Measurements from ENCODE around the gene OSBPL9. TPM values are rescaled to one million over a fixed set of nuclear protein-coding genes. Genes with fewer than 3 reads are reported as not detected.

OSBPL9 gene
- total RNA-seq, 1 experiment from 2014 or later, result 52.6 TPM

DNA sequence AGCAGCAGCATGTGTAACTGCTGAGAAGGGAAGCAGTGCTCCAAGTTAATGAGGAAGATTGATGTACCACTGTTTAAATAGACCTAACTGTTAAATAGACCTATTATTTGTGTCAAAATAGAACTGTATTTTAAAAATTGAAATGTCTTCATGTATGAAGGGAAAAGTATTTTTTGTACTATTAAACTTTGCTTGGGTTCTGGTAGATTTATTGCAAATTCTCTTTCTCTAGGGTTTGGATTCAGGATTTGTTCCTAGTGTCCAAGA lies 128.3 kb downstream of the OSBPL9 start:
- ATAC-seq, result no peak
- no peak overlapping the region for H3K4me3 ChIP-seq (replicated peaks in 1 of 2; ENCODE audit: low read depth in 1 of 2, low read length in 2 of 2)
- H3K27me3 ChIP-seq (ENCODE audit: insufficient read depth, low read length), result no peaks in the 10 kb centered on the region
- no TSS peak for BruUV-seq (replicated peaks)
- ChIA-PET POLR2A (no interaction called here), CTCF (no interaction called here), RAD21 (ENCODE audit: low non-redundant PET in 1 of 2, low total read pairs in 2 of 2, uncharacterized antibody in 2 of 2, unreplicated experiment in 2 of 2) (no interaction called here)
- H3K4me2 ChIP-seq (ENCODE audit: low read length), result no peak overlapping the region
- no peak overlapping the region for H3K9ac ChIP-seq (ENCODE audit: low read length)
- no peak overlapping the region for H3K27ac ChIP-seq (ENCODE audit: low read depth, low read length)
- no peaks in the 10 kb centered on the region for H3K36me3 ChIP-seq (ENCODE audit: control insufficient read depth in 1 of 2, insufficient read depth in 2 of 2, low read length in 2 of 2)
- H4K20me1 ChIP-seq (ENCODE audit: insufficient read depth), result no peaks in the 10 kb centered on the region; the same call in 1 of the 2 replicates
- H3K79me2 ChIP-seq (ENCODE audit: insufficient read depth, low read length), result peaks cover 25% of the 10 kb centered on the region
- H3K4me1 ChIP-seq (ENCODE audit: control insufficient read depth in 1 of 2, insufficient read depth in 2 of 2, low read length in 2 of 2), result no peaks in the 10 kb centered on the region
- no peaks in the 10 kb centered on the region for H3K9me2 ChIP-seq (ENCODE audit: insufficient read depth)
- intact Hi-C loops (cut with micrococcal nuclease), result no loop called here
- H3K9me3 ChIP-seq (ENCODE audit: control insufficient read depth in 1 of 2, insufficient read depth in 1 of 2, low read depth in 1 of 2, low read length in 2 of 2), result no peaks in the 10 kb centered on the region
- no peak overlapping the region for H2AFZ ChIP-seq (ENCODE audit: low read depth, low read length, poor library complexity, severe bottlenecking)
- TF ChIP-seq ELF1 (IDR thresholded peaks at IDR 0.05; ENCODE audit: borderline replicate concordance, low read depth) (no peak), ZNF274 (IDR thresholded peaks at IDR 0.05; ENCODE audit: low read depth, low read length) (no peak), SRF (IDR thresholded peaks at IDR 0.05; ENCODE audit: low read depth) (no peak), EGR1 (IDR thresholded peaks at IDR 0.05; ENCODE audit: low read depth) (no peak), TCF7L2 (IDR thresholded peaks at IDR 0.05; ENCODE audit: borderline replicate concordance, extremely low read depth, insufficient read depth, insufficient read length) (no peak), YY1 (IDR thresholded peaks at IDR 0.05; ENCODE audit: extremely low read depth, insufficient replicate concordance, low read depth, low read length) (no peak), EZH2phosphoT487 (IDR thresholded peaks at IDR 0.05; ENCODE audit: borderline replicate concordance) (no peak)
- TF ChIP-seq, protein P1, sequence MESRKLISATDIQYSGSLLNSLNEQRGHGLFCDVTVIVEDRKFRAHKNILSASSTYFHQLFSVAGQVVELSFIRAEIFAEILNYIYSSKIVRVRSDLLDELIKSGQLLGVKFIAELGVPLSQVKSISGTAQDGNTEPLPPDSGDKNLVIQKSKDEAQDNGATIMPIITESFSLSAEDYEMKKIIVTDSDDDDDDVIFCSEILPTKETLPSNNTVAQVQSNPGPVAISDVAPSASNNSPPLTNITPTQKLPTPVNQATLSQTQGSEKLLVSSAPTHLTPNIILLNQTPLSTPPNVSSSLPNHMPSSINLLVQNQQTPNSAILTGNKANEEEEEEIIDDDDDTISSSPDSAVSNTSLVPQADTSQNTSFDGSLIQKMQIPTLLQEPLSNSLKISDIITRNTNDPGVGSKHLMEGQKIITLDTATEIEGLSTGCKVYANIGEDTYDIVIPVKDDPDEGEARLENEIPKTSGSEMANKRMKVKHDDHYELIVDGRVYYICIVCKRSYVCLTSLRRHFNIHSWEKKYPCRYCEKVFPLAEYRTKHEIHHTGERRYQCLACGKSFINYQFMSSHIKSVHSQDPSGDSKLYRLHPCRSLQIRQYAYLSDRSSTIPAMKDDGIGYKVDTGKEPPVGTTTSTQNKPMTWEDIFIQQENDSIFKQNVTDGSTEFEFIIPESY (IDR thresholded peaks at IDR 0.05; ENCODE audit: extremely low read depth, insufficient replicate concordance, low read length), result no peak
- no peak for DNase-seq (ENCODE audit: low read depth, low spot score)

DNA sequence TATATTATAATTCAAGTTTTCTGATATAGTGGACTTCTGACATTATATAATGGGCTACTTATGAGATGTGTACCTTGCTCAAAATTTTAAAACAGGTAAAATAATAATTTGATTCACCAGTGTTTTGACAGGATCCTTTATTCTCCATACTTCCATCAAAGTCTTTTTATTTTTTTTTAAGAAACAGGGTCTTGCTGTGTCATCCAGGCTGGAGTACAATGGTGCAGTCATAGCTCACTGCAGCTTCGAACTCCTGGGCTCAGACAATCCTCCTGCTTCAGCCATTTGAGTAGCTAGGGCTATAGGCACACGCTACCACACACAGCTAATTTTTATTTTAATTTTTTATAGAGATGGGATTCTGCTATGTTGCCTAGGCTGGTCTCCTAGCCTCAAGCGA lies 132.3 kb downstream of the OSBPL9 start:
- DNase-seq (ENCODE audit: low read depth, low spot score) (no peak), ATAC-seq (no peak)
- Histone ChIP-seq H4K20me1 (ENCODE audit: insufficient read depth) (no peaks in the 10 kb centered on the region; the same call in 1 of the 2 replicates), H3K27me3 (ENCODE audit: insufficient read depth, low read length) (no peaks in the 10 kb centered on the region), H3K4me1 (ENCODE audit: control insufficient read depth in 1 of 2, insufficient read depth in 2 of 2, low read length in 2 of 2) (no peaks in the 10 kb centered on the region), H3K9ac (ENCODE audit: low read length) (no peak overlapping the region), H3K4me3 (replicated peaks in 1 of 2; ENCODE audit: low read depth in 1 of 2, low read length in 2 of 2) (no peak overlapping the region), H3K79me2 (ENCODE audit: insufficient read depth, low read length) (peaks cover 7% of the 10 kb centered on the region; the same call in 1 of the 2 replicates), H3K4me2 (ENCODE audit: low read length) (no peak overlapping the region), H2AFZ (ENCODE audit: low read depth, low read length, poor library complexity, severe bottlenecking) (no peak overlapping the region), H3K9me2 (ENCODE audit: insufficient read depth) (no peaks in the 10 kb centered on the region), H3K36me3 (ENCODE audit: control insufficient read depth in 1 of 2, insufficient read depth in 2 of 2, low read length in 2 of 2) (peaks cover 0 to 8% of the 10 kb centered on the region in 2 experiments; a peak in 1 of 4 replicates), H3K27ac (ENCODE audit: low read depth, low read length) (no peak overlapping the region), H3K9me3 (ENCODE audit: control insufficient read depth in 1 of 2, insufficient read depth in 1 of 2, low read depth in 1 of 2, low read length in 2 of 2) (no peaks in the 10 kb centered on the region)
- CTCF ChIA-PET, result no interaction called here
- POLR2A ChIA-PET, result no interaction called here
- BruUV-seq (replicated peaks), result no TSS peak
- RAD21 ChIA-PET (ENCODE audit: low non-redundant PET in 1 of 2, low total read pairs in 2 of 2, uncharacterized antibody in 2 of 2, unreplicated experiment in 2 of 2), result no interaction called here
- intact Hi-C loops (cut with micrococcal nuclease), result no loop called here
- TF ChIP-seq EGR1 (IDR thresholded peaks at IDR 0.05; ENCODE audit: low read depth) (no peak), ELF1 (IDR thresholded peaks at IDR 0.05; ENCODE audit: borderline replicate concordance, low read depth) (no peak), TCF7L2 (IDR thresholded peaks at IDR 0.05; ENCODE audit: borderline replicate concordance, extremely low read depth, insufficient read depth, insufficient read length) (no peak), FOSL1 (IDR thresholded peaks at IDR 0.05; ENCODE audit: low read depth) (no peak), CBX3 (IDR thresholded peaks at IDR 0.05; ENCODE audit: low read depth) (no peak), POLR2AphosphoS5 (IDR thresholded peaks at IDR 0.05; ENCODE audit: low read depth, low read length) (no peak), EZH2 (IDR thresholded peaks at IDR 0.05) (no peak)
- TF ChIP-seq, protein P2, sequence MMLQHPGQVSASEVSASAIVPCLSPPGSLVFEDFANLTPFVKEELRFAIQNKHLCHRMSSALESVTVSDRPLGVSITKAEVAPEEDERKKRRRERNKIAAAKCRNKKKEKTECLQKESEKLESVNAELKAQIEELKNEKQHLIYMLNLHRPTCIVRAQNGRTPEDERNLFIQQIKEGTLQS (IDR thresholded peaks at IDR 0.05), result no peak
- TF ChIP-seq, protein P1 (IDR thresholded peaks at IDR 0.05; ENCODE audit: extremely low read depth, insufficient replicate concordance, low read length), result no peak
- TF ChIP-seq, protein P3, sequence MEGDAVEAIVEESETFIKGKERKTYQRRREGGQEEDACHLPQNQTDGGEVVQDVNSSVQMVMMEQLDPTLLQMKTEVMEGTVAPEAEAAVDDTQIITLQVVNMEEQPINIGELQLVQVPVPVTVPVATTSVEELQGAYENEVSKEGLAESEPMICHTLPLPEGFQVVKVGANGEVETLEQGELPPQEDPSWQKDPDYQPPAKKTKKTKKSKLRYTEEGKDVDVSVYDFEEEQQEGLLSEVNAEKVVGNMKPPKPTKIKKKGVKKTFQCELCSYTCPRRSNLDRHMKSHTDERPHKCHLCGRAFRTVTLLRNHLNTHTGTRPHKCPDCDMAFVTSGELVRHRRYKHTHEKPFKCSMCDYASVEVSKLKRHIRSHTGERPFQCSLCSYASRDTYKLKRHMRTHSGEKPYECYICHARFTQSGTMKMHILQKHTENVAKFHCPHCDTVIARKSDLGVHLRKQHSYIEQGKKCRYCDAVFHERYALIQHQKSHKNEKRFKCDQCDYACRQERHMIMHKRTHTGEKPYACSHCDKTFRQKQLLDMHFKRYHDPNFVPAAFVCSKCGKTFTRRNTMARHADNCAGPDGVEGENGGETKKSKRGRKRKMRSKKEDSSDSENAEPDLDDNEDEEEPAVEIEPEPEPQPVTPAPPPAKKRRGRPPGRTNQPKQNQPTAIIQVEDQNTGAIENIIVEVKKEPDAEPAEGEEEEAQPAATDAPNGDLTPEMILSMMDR (IDR thresholded peaks at IDR 0.05 in 2 of 3, conservative IDR thresholded peaks at IDR 0.05 in 1 of 3; ENCODE audit: borderline replicate concordance in 1 of 3, insufficient read depth in 1 of 3, low read depth in 2 of 3, low read length in 2 of 3), result no peak
